Measurements from ENCODE around the gene HIBADH.

HIBADH gene

GRCh38 chr7:27484451-27484850, 178.2 kb downstream of the HIBADH start:
- DNase-seq: no peak

- DNase-seq: no peak
Observed at GRCh38 chr7:27482219-27482618, 180.5 kb downstream of the HIBADH start.

- no peak for DNase-seq
Observed at GRCh38 chr7:27478556-27478955, 184.1 kb downstream of the HIBADH start.

DNA sequence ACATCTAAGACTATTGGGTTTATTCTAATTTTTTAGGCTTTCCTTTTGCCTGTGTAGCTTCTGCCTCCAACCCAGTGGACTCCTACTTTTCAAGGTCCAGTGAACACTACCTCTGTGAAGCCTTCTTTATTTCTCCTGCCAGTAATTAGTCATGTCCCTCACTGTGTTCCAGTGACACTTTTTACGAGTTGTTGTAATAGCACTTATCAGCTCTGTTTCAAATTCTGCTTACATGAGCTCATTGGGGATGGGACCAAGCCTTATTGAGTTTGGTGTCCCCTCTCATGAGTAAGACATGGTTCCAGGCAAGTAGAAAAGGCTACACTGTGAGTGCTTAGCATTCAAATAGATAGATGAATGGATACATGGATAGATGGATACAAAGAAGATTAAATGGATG, 184.6 kb downstream of the HIBADH start:
- DNase-seq: no peak

DNA sequence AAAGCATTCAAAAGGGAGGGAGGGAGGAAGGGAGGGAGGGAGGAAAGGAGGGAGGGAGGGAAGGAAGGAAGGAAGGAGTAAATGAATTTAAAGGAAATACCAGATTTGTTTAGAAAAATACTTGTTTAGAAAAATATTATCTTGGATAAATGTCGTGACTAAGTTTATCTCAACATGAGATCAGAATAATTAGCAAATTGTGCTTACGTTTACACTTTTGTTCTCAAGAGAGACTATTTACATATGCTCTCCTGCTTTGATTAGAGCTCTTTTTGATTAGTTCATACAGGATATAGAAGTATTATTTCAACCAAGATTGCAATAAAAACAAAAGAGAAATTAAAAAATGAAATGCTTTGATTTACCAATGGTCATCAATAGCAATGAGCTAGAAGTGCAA, 186.2 kb downstream of the HIBADH start:
- DNase-seq: no peak
